H1 (cell line): ENCODE measurements around the gene DPM3. TPM values are rescaled to one million over a fixed set of nuclear protein-coding genes. Genes with fewer than 3 reads are reported as not detected.
A peak's percentile ranks its signal among the peaks of the same experiment; 100 is the strongest.

Experiments used
- ATF2 ChIP-seq: IDR thresholded peaks from 2 replicates; pipeline ENCODE4 v1.6.1; 2012; ENCODE audit warnings: low read length, inconsistent platforms
- BACH1 ChIP-seq: IDR thresholded peaks from 2 replicates; pipeline ENCODE4 v1.6.1; 2012; ENCODE audit warnings: low read length, improper control_type of control experiment
- BRCA1 ChIP-seq: IDR thresholded peaks from 2 replicates; pipeline ENCODE4 v1.6.1; 2012; ENCODE audit warnings: low read depth, low read length, improper control_type of control experiment
- CEBPB ChIP-seq: IDR thresholded peaks from 2 replicates; pipeline ENCODE4 v1.6.1; 2012; ENCODE audit warnings: low read depth, low read length
- EGR1 ChIP-seq: IDR thresholded peaks from 2 replicates; pipeline ENCODE4 v1.6.1; 2011; ENCODE audit warnings: low read depth, low read length, borderline replicate concordance
- EZH2 ChIP-seq: fragments of 200-600 bp; sonication (generic); IDR thresholded peaks from 2 replicates; pipeline ENCODE4 v1.7.1; 2012; ENCODE audit warnings: low read depth, mild to moderate bottlenecking, moderate library complexity, low read length, inconsistent platforms; ENCODE audit not compliant: severe bottlenecking
- GTF2F1 ChIP-seq: IDR thresholded peaks from 2 replicates; pipeline ENCODE4 v1.6.1; 2012; ENCODE audit warnings: low read depth, low read length, improper control_type of control experiment, borderline replicate concordance
- HDAC2 ChIP-seq, 2 experiments: fragments of 300-600 bp in 1 of 2; sonication (generic) in 1 of 2; IDR thresholded peaks; 2 replicates each; pipeline ENCODE4 v1.6.1; 2011 to 2012; ENCODE audit warnings: low read depth in 2 of 2, low read length in 2 of 2, mild to moderate bottlenecking in 2 of 2, moderate library complexity in 2 of 2, borderline replicate concordance in 1 of 2, inconsistent platforms in 1 of 2
- HDAC6 ChIP-seq: IDR thresholded peaks from one replicate; pipeline ENCODE4 v1.7.1; 2012; ENCODE audit warnings: low read depth, mild to moderate bottlenecking, inconsistent platforms, low read length, moderate library complexity
- KDM4A ChIP-seq: IDR thresholded peaks from one replicate; pipeline ENCODE4 v1.7.1; 2012; ENCODE audit warnings: low read depth, mild to moderate bottlenecking, moderate library complexity, low read length, inconsistent platforms; ENCODE audit not compliant: severe bottlenecking
- MAX ChIP-seq: IDR thresholded peaks from 2 replicates; pipeline ENCODE4 v1.6.1; 2012; ENCODE audit warnings: inconsistent platforms
- PHF8 ChIP-seq: fragments of 200-600 bp; sonication (generic); conservative IDR thresholded peaks from 2 replicates; pipeline ENCODE4 v1.7.1; 2012; ENCODE audit warnings: low read depth, mild to moderate bottlenecking, inconsistent platforms, low read length, moderate library complexity
- POLR2A ChIP-seq, 2 experiments: IDR thresholded peaks; 1 replicate in 1 of 2; 2 replicates in 1 of 2; pipeline ENCODE4 v1.6.1; 2011; ENCODE audit warnings: low read depth in 2 of 2, low read length in 2 of 2, mild to moderate bottlenecking in 2 of 2; ENCODE audit errors: control extremely low read depth in 1 of 2
- POLR2AphosphoS5 ChIP-seq: IDR thresholded peaks from 2 replicates; pipeline ENCODE4 v1.6.1; 2011; ENCODE audit warnings: low read depth, low read length
- RNF2 ChIP-seq: fragments of 200-900, 300-1000 bp; sonication (generic); IDR thresholded peaks from 2 replicates; pipeline ENCODE4 v1.7.1; 2016; ENCODE audit warnings: borderline replicate concordance, low read depth, mild to moderate bottlenecking, antibody characterized with exemption, low read length; ENCODE audit not compliant: poor library complexity, severe bottlenecking; ENCODE audit errors: missing control alignments
- SIN3A ChIP-seq, 2 experiments: IDR thresholded peaks in 1 of 2; conservative IDR thresholded peaks in 1 of 2; 2 replicates each; pipeline ENCODE4 v1.6.1; 2011 to 2012; ENCODE audit warnings: low read length in 2 of 2, improper control_type of control experiment in 1 of 2, low read depth in 1 of 2, mild to moderate bottlenecking in 1 of 2
- SIRT6 ChIP-seq: IDR thresholded peaks from one replicate; pipeline ENCODE4 v1.7.1; 2012; ENCODE audit warnings: low read length, inconsistent platforms
- SIX5 ChIP-seq: IDR thresholded peaks from 2 replicates; pipeline ENCODE4 v1.6.1; 2011; ENCODE audit warnings: mild to moderate bottlenecking, low read depth, low read length
- SP1 ChIP-seq: IDR thresholded peaks from 2 replicates; pipeline ENCODE4 v1.6.1; 2011; ENCODE audit warnings: low read depth, low read length
- SP2 ChIP-seq: IDR thresholded peaks from 2 replicates; pipeline ENCODE4 v1.6.1; 2012; ENCODE audit warnings: mild to moderate bottlenecking, low read length, inconsistent platforms
- SP4 ChIP-seq: IDR thresholded peaks from 2 replicates; pipeline ENCODE4 v1.6.1; 2012; ENCODE audit warnings: low read length, inconsistent platforms
- SRF ChIP-seq: IDR thresholded peaks from 2 replicates; pipeline ENCODE4 v1.6.1; 2011; ENCODE audit warnings: mild to moderate bottlenecking, low read depth, low read length, moderate library complexity
- TAF1 ChIP-seq: IDR thresholded peaks from 2 replicates; pipeline ENCODE4 v1.6.1; 2011; ENCODE audit warnings: mild to moderate bottlenecking, low read depth, low read length
- TAF7 ChIP-seq: optimal IDR thresholded peaks from 2 replicates; pipeline ENCODE3; 2011; ENCODE audit warnings: low read depth, mild to moderate bottlenecking, inconsistent platforms, low read length, moderate library complexity, borderline replicate concordance
- polyA plus RNA-seq, 7 experiments: library from polyadenylated mRNA; depleted of rRNA in 3 of 7; stranded (reverse) in 5 of 7; unstranded in 2 of 7; fragments of >200 nt in 5 of 7; fragments of 200-250 nt in 2 of 7; gene quantifications; 1 replicate in 5 of 7; 2 replicates in 1 of 7; 4 replicates in 1 of 7; pipeline versions ENCODE4 v1.2.1 to v1.2.3, GENCODE V29; 2011 to 2013; ENCODE audit warnings: missing spikeins in 2 of 7, mixed read lengths in 2 of 7
- total RNA-seq: library from RNA; stranded (reverse); fragmentation: NEBNext Ultra II Directional; extraction: Animal tissue kit (Norgen Biotek cat#: 25700); gene quantifications from 2 replicates; pipeline ENCODE4 v1.2.1, GENCODE V29; 2021

DPM3 gene
- total and polyA plus RNA-seq, 2 of the 8 experiments (the other 6 are each of a cell fraction or from before 2014, with no cell fraction given) = 44.8 to 227 TPM

GRCh38 chr1:155166471-155167165 is 26.3 kb upstream of the DPM3 start (continued):
- TF ChIP-seq MAX (peak; percentile 87), POLR2AphosphoS5 (no peak), EZH2 (no peak), BRCA1 (no peak), SRF (no peak), SIRT6 (no peak), ATF2 (no peak), KDM4A (no peak), HDAC2 (IDR thresholded peaks at IDR 0.05; ENCODE audit: borderline replicate concordance in 1 of 2, low read depth in 2 of 2, low read length in 2 of 2) (no peak), SP4 (0 out of 2 replicates have a peak, but pooled peaks have one; percentile 19), SIX5 (no peak), POLR2A (IDR thresholded peaks at IDR 0.05; ENCODE audit: control extremely low read depth in 1 of 2, low read depth in 2 of 2, low read length in 2 of 2) (peak in 1 of 2 experiments; percentile 8; a peak in 1 of 3 replicates), TAF7 (no peak), HDAC6 (no peak), RNF2 (no peak), SP2 (no peak), CEBPB (no peak), SIN3A (conservative IDR thresholded peaks at IDR 0.05 in 1 of 2, IDR thresholded peaks at IDR 0.05 in 1 of 2; ENCODE audit: low read depth in 1 of 2, low read length in 2 of 2) (peak in 1 of 2 experiments; percentile 54; a peak in 1 of 4 replicates), GTF2F1 (no peak), BACH1 (no peak), TAF1 (no peak), EGR1 (no peak), PHF8 (no peak), SP1 (no peak)
